Activated CD4-positive, CD25-positive, alpha-beta regulatory T cell (primary cell): ENCODE data around the gene KIF5A.
A peak's percentile ranks its signal among the peaks of the same experiment; 100 is the strongest.
"Not testable (repeated sequence)": the region's sequence is repeated elsewhere in the genome, so short reads cannot be mapped to it uniquely, and the experiment has no call there.

Experiments used
- DNase-seq, 4 experiments: peaks; one replicate each; lab custom pipeline; 2025; lab: John Stamatoyannopoulos, UW

KIF5A gene

GRCh38 chr12:57607958-57608663 is 58.3 kb downstream of the KIF5A start:
- DNase-seq, result no peak

- no peak for DNase-seq
Observed at GRCh38 chr12:57609101-57609780, 59.4 kb downstream of the KIF5A start.

GRCh38 chr12:57609781-57610553 is 60.1 kb downstream of the KIF5A start:
- no peak for DNase-seq

GRCh38 chr12:57610554-57611107 is 60.8 kb downstream of the KIF5A start:
- DNase-seq, result no peak

GRCh38 chr12:57611108-57611826 is 61.4 kb downstream of the KIF5A start, which contains the start of gene ARHGEF25:
TSS of gene ARHGEF25 (plus strand) at chr12:57611435. CDS start at chr12:57611895, 460 bp downstream.
- peak in 1 of 4 experiments; percentile 23 for DNase-seq

GRCh38 chr12:57611827-57612710 is 62.2 kb downstream of the KIF5A start:
- DNase-seq, result no peak

GRCh38 chr12:57612711-57613426 is 63.0 kb downstream of the KIF5A start:
- DNase-seq, result no peak

GRCh38 chr12:57613427-57614109 is 63.7 kb downstream of the KIF5A start:
- no peak for DNase-seq

GRCh38 chr12:57614178-57614947 is 64.5 kb downstream of the KIF5A start:
- no peak for DNase-seq

GRCh38 chr12:57614948-57615500 is 65.2 kb downstream of the KIF5A start:
- DNase-seq, result no peak

GRCh38 chr12:57615637-57616036 is 65.8 kb downstream of the KIF5A start:
- DNase-seq, result no peak

- no peak for DNase-seq
Observed at GRCh38 chr12:57616383-57617101, 66.7 kb downstream of the KIF5A start.

- no peak for DNase-seq
Observed at GRCh38 chr12:57617942-57618341, 68.1 kb downstream of the KIF5A start.

- not testable (repeated sequence) for DNase-seq
Observed at GRCh38 chr12:57618431-57618830, 68.6 kb downstream of the KIF5A start.

GRCh38 chr12:57618966-57619433 is 69.2 kb downstream of the KIF5A start:
- DNase-seq, result no peak

GRCh38 chr12:57619434-57620244 is 69.8 kb downstream of the KIF5A start:
- DNase-seq, result no peak
